Measurements from ENCODE around the gene PDE9A.

PDE9A gene

GRCh38 chr21:42760951-42761751 lies 107.7 kb downstream of the PDE9A start:
- TF ChIP-seq TAF1 (IDR thresholded peaks at IDR 0.05; ENCODE audit: borderline replicate concordance, insufficient read depth, low read length) (no peak), REST (IDR thresholded peaks at IDR 0.05; ENCODE audit: insufficient read depth in 1 of 2, low read depth in 2 of 2, low read length in 2 of 2) (no peak), FOXP2 (optimal IDR thresholded peaks at IDR 0.05; ENCODE audit: borderline replicate concordance, extremely low read depth, extremely low read length, insufficient read depth) (no peak), SIN3A (IDR thresholded peaks at IDR 0.05; ENCODE audit: borderline replicate concordance, insufficient read depth, low read length) (no peak), POLR2AphosphoS5 (IDR thresholded peaks at IDR 0.05; ENCODE audit: low read depth, low read length) (no peak)

- no peak for TF ChIP-seq FOXP2 (optimal IDR thresholded peaks at IDR 0.05; ENCODE audit: borderline replicate concordance, extremely low read depth, extremely low read length, insufficient read depth)
- no peak for TF ChIP-seq TAF1 (IDR thresholded peaks at IDR 0.05; ENCODE audit: borderline replicate concordance, insufficient read depth, low read length)
- no peak for TF ChIP-seq SIN3A (IDR thresholded peaks at IDR 0.05; ENCODE audit: borderline replicate concordance, insufficient read depth, low read length)
- TF ChIP-seq REST (IDR thresholded peaks at IDR 0.05; ENCODE audit: insufficient read depth in 1 of 2, low read depth in 2 of 2, low read length in 2 of 2), result no peak
- no peak for TF ChIP-seq POLR2AphosphoS5 (IDR thresholded peaks at IDR 0.05; ENCODE audit: low read depth, low read length)
Observed at GRCh38 chr21:42761776-42762335, 108.4 kb downstream of the PDE9A start.

GRCh38 chr21:42763581-42764442 lies 110.4 kb downstream of the PDE9A start:
- TF ChIP-seq SIN3A (IDR thresholded peaks at IDR 0.05; ENCODE audit: borderline replicate concordance, insufficient read depth, low read length) (no peak), FOXP2 (optimal IDR thresholded peaks at IDR 0.05; ENCODE audit: borderline replicate concordance, extremely low read depth, extremely low read length, insufficient read depth) (no peak), POLR2AphosphoS5 (IDR thresholded peaks at IDR 0.05; ENCODE audit: low read depth, low read length) (no peak), REST (IDR thresholded peaks at IDR 0.05; ENCODE audit: insufficient read depth in 1 of 2, low read depth in 2 of 2, low read length in 2 of 2) (no peak), TAF1 (IDR thresholded peaks at IDR 0.05; ENCODE audit: borderline replicate concordance, insufficient read depth, low read length) (no peak)

GRCh38 chr21:42764443-42764760 lies 111.0 kb downstream of the PDE9A start:
- TF ChIP-seq SIN3A (IDR thresholded peaks at IDR 0.05; ENCODE audit: borderline replicate concordance, insufficient read depth, low read length) (no peak), TAF1 (IDR thresholded peaks at IDR 0.05; ENCODE audit: borderline replicate concordance, insufficient read depth, low read length) (no peak), REST (IDR thresholded peaks at IDR 0.05; ENCODE audit: insufficient read depth in 1 of 2, low read depth in 2 of 2, low read length in 2 of 2) (no peak), POLR2AphosphoS5 (IDR thresholded peaks at IDR 0.05; ENCODE audit: low read depth, low read length) (no peak), FOXP2 (optimal IDR thresholded peaks at IDR 0.05; ENCODE audit: borderline replicate concordance, extremely low read depth, extremely low read length, insufficient read depth) (no peak)
